Osteocyte (in vitro differentiated cells): ENCODE measurements around the gene PRDM16. TPM values are rescaled to one million over a fixed set of nuclear protein-coding genes. Genes with fewer than 3 reads are reported as not detected.

Source experiments
- DNase-seq: peaks from one replicate; pipeline ENCODE4 v3.0.0; 2021; ENCODE audit warnings: mixed read lengths; ENCODE audit not compliant: unreplicated experiment; ENCODE audit errors: extremely low spot score
- H3K27ac Mint-ChIP-seq: one replicate; pipeline ENCODE4 v1.8.0; 2021; ENCODE audit warnings: mild to moderate bottlenecking, mixed read lengths; ENCODE audit not compliant: unreplicated experiment
- H3K27me3 Mint-ChIP-seq: one replicate; pipeline ENCODE4 v1.8.0; 2021; ENCODE audit warnings: mixed read lengths; ENCODE audit not compliant: unreplicated experiment
- H3K36me3 Mint-ChIP-seq: one replicate; pipeline ENCODE4 v1.8.0; 2021; ENCODE audit warnings: mixed read lengths; ENCODE audit not compliant: unreplicated experiment
- H3K4me1 Mint-ChIP-seq: one replicate; pipeline ENCODE4 v1.8.0; 2021; ENCODE audit warnings: mixed read lengths; ENCODE audit not compliant: unreplicated experiment
- H3K4me3 Mint-ChIP-seq: one replicate; pipeline ENCODE4 v1.8.0; 2021; ENCODE audit warnings: mild to moderate bottlenecking, moderate library complexity, mixed read lengths; ENCODE audit not compliant: unreplicated experiment
- H3K9me3 Mint-ChIP-seq: one replicate; pipeline ENCODE4 v1.8.0; 2021; ENCODE audit warnings: mixed read lengths; ENCODE audit not compliant: unreplicated experiment
- CTCF ChIP-seq: fragments of 200-600 bp; sonication (generic); IDR thresholded peaks from 2 replicates; pipeline ENCODE4 v1.5.0; 2021; ENCODE audit warnings: antibody characterized with exemption, mild to moderate bottlenecking, moderate library complexity
- total RNA-seq: library from RNA; stranded (reverse); gene quantifications from 2 replicates; pipeline ENCODE4 v1.2.1, GENCODE V29; 2021

Gene PRDM16
- total RNA-seq, 1 donor from 2014 or later: 7.1 TPM

GRCh38 chr1:3318329-3318728, 249.3 kb downstream of the PRDM16 start:
- peaks cover 28% of the 10 kb centered on the region for H3K4me1 Mint-ChIP-seq
- no peak for TF ChIP-seq CTCF
- no peak for DNase-seq
- H3K36me3 Mint-ChIP-seq: no peaks in the 10 kb centered on the region
- no peaks in the 10 kb centered on the region for H3K27me3 Mint-ChIP-seq
- no peaks in the 10 kb centered on the region for H3K9me3 Mint-ChIP-seq
- H3K4me3 Mint-ChIP-seq: no peak overlapping the region
- H3K27ac Mint-ChIP-seq: no peak overlapping the region

GRCh38 chr1:3319874-3320245, 250.9 kb downstream of the PRDM16 start:
- Mint-ChIP-seq H3K9me3 (no peaks in the 10 kb centered on the region), H3K36me3 (no peaks in the 10 kb centered on the region), H3K27ac (no peak overlapping the region), H3K27me3 (no peaks in the 10 kb centered on the region), H3K4me3 (no peak overlapping the region), H3K4me1 (peaks cover 13% of the 10 kb centered on the region)
- TF ChIP-seq CTCF: peak; percentile 64
- DNase-seq: no peak

- Mint-ChIP-seq H3K27ac (no peak overlapping the region), H3K27me3 (no peaks in the 10 kb centered on the region), H3K4me1 (peaks cover 7% of the 10 kb centered on the region), H3K9me3 (no peaks in the 10 kb centered on the region), H3K36me3 (no peaks in the 10 kb centered on the region), H3K4me3 (no peak overlapping the region)
- no peak for TF ChIP-seq CTCF
- no peak for DNase-seq
These were observed 251.5 kb downstream of the PRDM16 start for GRCh38 chr1:3320246-3321152.

GRCh38 chr1:3321559-3322449, 252.8 kb downstream of the PRDM16 start:
- Mint-ChIP-seq H3K4me1 (peaks cover 3% of the 10 kb centered on the region), H3K9me3 (no peaks in the 10 kb centered on the region), H3K36me3 (no peaks in the 10 kb centered on the region), H3K27me3 (no peaks in the 10 kb centered on the region), H3K4me3 (no peak overlapping the region), H3K27ac (no peak overlapping the region)
- DNase-seq: no peak
- TF ChIP-seq CTCF: no peak
